Measurements from ENCODE around the gene GPR176. TPM values are rescaled to one million over a fixed set of nuclear protein-coding genes. Genes with fewer than 3 reads are reported as not detected.

GPR176 gene
- total RNA-seq, 1 donor, result 173 TPM

GRCh38 chr15:39931615-39932014 lies 11.5 kb upstream of the GPR176 start:
- Histone ChIP-seq H3K27ac (ENCODE audit: low read depth, low read length) (no peak overlapping the region), H3K27me3 (ENCODE audit: insufficient read depth, low read length) (no peaks in the 10 kb centered on the region), H3K9me3 (ENCODE audit: low read depth, low read length) (no peaks in the 10 kb centered on the region), H3K4me3 (ENCODE audit: insufficient read depth, low read length) (no peak overlapping the region), H3K4me1 (ENCODE audit: insufficient read depth, low read length) (peaks cover 18% of the 10 kb centered on the region), H2AFZ (ENCODE audit: low read length) (no peak overlapping the region), H3K4me2 (ENCODE audit: insufficient read depth, low read length) (no peak overlapping the region), H3K36me3 (ENCODE audit: insufficient read depth, low read length) (no peaks in the 10 kb centered on the region), H4K20me1 (ENCODE audit: insufficient read depth, low read length) (no peaks in the 10 kb centered on the region), H3K79me2 (ENCODE audit: insufficient read depth, low read length) (peaks cover 27% of the 10 kb centered on the region)
- peak; percentile 33 for TF ChIP-seq CTCF (IDR thresholded peaks at IDR 0.05; ENCODE audit: extremely low read depth, low read depth, low read length)
- DNase-seq (ENCODE audit: insufficient read length, low spot score, missing footprints), result no peak

- no peak for DNase-seq (ENCODE audit: insufficient read length, low spot score, missing footprints)
- H3K9me3 ChIP-seq (ENCODE audit: low read depth, low read length), result no peaks in the 10 kb centered on the region
- no peak overlapping the region for H3K4me3 ChIP-seq (ENCODE audit: insufficient read depth, low read length)
- no peaks in the 10 kb centered on the region for H4K20me1 ChIP-seq (ENCODE audit: insufficient read depth, low read length)
- no peak overlapping the region for H2AFZ ChIP-seq (ENCODE audit: low read length)
- no peaks in the 10 kb centered on the region for H3K79me2 ChIP-seq (ENCODE audit: insufficient read depth, low read length)
- H3K27me3 ChIP-seq (ENCODE audit: insufficient read depth, low read length), result no peaks in the 10 kb centered on the region
- peaks cover 18% of the 10 kb centered on the region for H3K4me1 ChIP-seq (ENCODE audit: insufficient read depth, low read length)
- no peak overlapping the region for H3K27ac ChIP-seq (ENCODE audit: low read depth, low read length)
- no peak for TF ChIP-seq CTCF (IDR thresholded peaks at IDR 0.05; ENCODE audit: extremely low read depth, low read depth, low read length)
- no peaks in the 10 kb centered on the region for H3K36me3 ChIP-seq (ENCODE audit: insufficient read depth, low read length)
- H3K4me2 ChIP-seq (ENCODE audit: insufficient read depth, low read length), result no peak overlapping the region
Observed at GRCh38 chr15:39926526-39926925, 6.5 kb upstream of the GPR176 start.

GRCh38 chr15:39925112-39925842 lies 5.2 kb upstream of the GPR176 start:
- Histone ChIP-seq H3K36me3 (ENCODE audit: insufficient read depth, low read length) (no peaks in the 10 kb centered on the region), H3K4me3 (ENCODE audit: insufficient read depth, low read length) (no peak overlapping the region), H4K20me1 (ENCODE audit: insufficient read depth, low read length) (no peaks in the 10 kb centered on the region), H3K4me2 (ENCODE audit: insufficient read depth, low read length) (no peak overlapping the region), H3K79me2 (ENCODE audit: insufficient read depth, low read length) (peaks cover 2% of the 10 kb centered on the region), H2AFZ (ENCODE audit: low read length) (peak overlapping the region; percentile 45), H3K27ac (ENCODE audit: low read depth, low read length) (peak overlapping the region; percentile 0), H3K9me3 (ENCODE audit: low read depth, low read length) (no peaks in the 10 kb centered on the region), H3K27me3 (ENCODE audit: insufficient read depth, low read length) (no peaks in the 10 kb centered on the region), H3K4me1 (ENCODE audit: insufficient read depth, low read length) (peaks cover 24% of the 10 kb centered on the region)
- DNase-seq (ENCODE audit: insufficient read length, low spot score, missing footprints), result peak; percentile 80
- TF ChIP-seq CTCF (IDR thresholded peaks at IDR 0.05; ENCODE audit: extremely low read depth, low read depth, low read length), result no peak

GRCh38 chr15:39924437-39924836 lies 4.4 kb upstream of the GPR176 start:
- H3K9me3 ChIP-seq (ENCODE audit: low read depth, low read length), result no peaks in the 10 kb centered on the region
- H3K27me3 ChIP-seq (ENCODE audit: insufficient read depth, low read length), result no peaks in the 10 kb centered on the region
- no peaks in the 10 kb centered on the region for H3K36me3 ChIP-seq (ENCODE audit: insufficient read depth, low read length)
- H3K79me2 ChIP-seq (ENCODE audit: insufficient read depth, low read length), result peaks cover 10% of the 10 kb centered on the region
- no peak overlapping the region for H3K27ac ChIP-seq (ENCODE audit: low read depth, low read length)
- H4K20me1 ChIP-seq (ENCODE audit: insufficient read depth, low read length), result no peaks in the 10 kb centered on the region
- H2AFZ ChIP-seq (ENCODE audit: low read length), result no peak overlapping the region
- H3K4me3 ChIP-seq (ENCODE audit: insufficient read depth, low read length), result no peak overlapping the region
- TF ChIP-seq CTCF (IDR thresholded peaks at IDR 0.05; ENCODE audit: extremely low read depth, low read depth, low read length), result no peak
- no peak overlapping the region for H3K4me2 ChIP-seq (ENCODE audit: insufficient read depth, low read length)
- no peak for DNase-seq (ENCODE audit: insufficient read length, low spot score, missing footprints)
- peaks cover 24% of the 10 kb centered on the region for H3K4me1 ChIP-seq (ENCODE audit: insufficient read depth, low read length)
